HCT116 (cell line): Measurements from ENCODE around the gene ZNF483. TPM values are rescaled to one million over a fixed set of nuclear protein-coding genes. Genes with fewer than 3 reads are reported as not detected.

ENCODE experiments used
- ATAC-seq: fragments of 200-7000 bp; cut with Tn5 transposase; 2 replicates; pipeline ENCODE4 v1.9.1; 2020; ENCODE audit warnings: mild to moderate bottlenecking, moderate library complexity
- BruUV-seq: library from RNA; stranded (reverse); fragments of 400-500 nt; replicated peaks from 2 replicates; lab custom pipeline; 2021; lab: Mats Ljungman, UMichigan
- CTCF ChIA-PET: fragments of 300-600 bp; sonication (Branson Sonifier 250); formaldehyde crosslinking; loops from one replicate; lab custom pipeline; 2021; ENCODE audit warnings: antibody characterized with exemption; lab: Charles Lee
- POLR2A ChIA-PET: fragments of 300-600, 350-600 bp; sonication (Branson Sonifier 250); formaldehyde crosslinking; loops from one replicate; lab custom pipeline; 2021; ENCODE audit warnings: antibody characterized with exemption; lab: Charles Lee
- RAD21 ChIA-PET, 2 experiments: fragments of 300-600 bp; sonication (Branson Sonifier 250); formaldehyde crosslinking; loops; one replicate each; lab custom pipeline; 2023; ENCODE audit warnings: low total read pairs in 2 of 2; ENCODE audit not compliant: uncharacterized antibody in 2 of 2, unreplicated experiment in 2 of 2, low non-redundant PET in 1 of 2; lab: Charles Lee
- DNase-seq: peaks from one replicate; pipeline ENCODE4 v3.0.0-alpha.2; 2010; ENCODE audit warnings: low read depth, low spot score
- H2AFZ ChIP-seq: fragments of 200-600 bp; shearing (Covaris generic), sonication (generic); 2 replicates; pipeline ENCODE4 v1.6.1; 2017; ENCODE audit warnings: low read depth, mixed run types, mixed read lengths, antibody characterized with exemption, low read length; ENCODE audit not compliant: poor library complexity, severe bottlenecking
- H3K27ac ChIP-seq: 2 replicates; pipeline ENCODE4 v1.5.1; 2012; ENCODE audit warnings: low read depth, low read length
- H3K27me3 ChIP-seq: fragments of 200-600 bp; sonication (generic); 2 replicates; pipeline ENCODE4 v1.6.1; 2016; ENCODE audit warnings: mixed run types, low read length, mixed read lengths; ENCODE audit not compliant: insufficient read depth
- H3K36me3 ChIP-seq, 2 experiments: fragments of 200-500 bp in 1 of 2; fragments of 200-600 bp in 1 of 2; sonication (Bioruptor generic) in 1 of 2; sonication (generic) in 1 of 2; 2 replicates each; pipeline versions ENCODE4 v1.5.1 to v1.6.1; 2014 to 2016; ENCODE audit warnings: low read length in 2 of 2, inconsistent platforms in 1 of 2, mixed read lengths in 1 of 2, mixed run types in 1 of 2; ENCODE audit not compliant: insufficient read depth in 2 of 2, control insufficient read depth in 1 of 2
- H3K4me1 ChIP-seq, 2 experiments: fragments of 200-600 bp in 1 of 2; sonication (generic) in 1 of 2; 2 replicates each; pipeline versions ENCODE4 v1.5.1 to v1.6.1; 2012 to 2017; ENCODE audit warnings: low read length in 2 of 2, inconsistent platforms in 1 of 2, mild to moderate bottlenecking in 1 of 2, mixed read lengths in 1 of 2, mixed run types in 1 of 2, moderate library complexity in 1 of 2; ENCODE audit not compliant: insufficient read depth in 2 of 2, control insufficient read depth in 1 of 2
- H3K4me2 ChIP-seq: fragments of 200-600 bp; sonication (generic); 2 replicates; pipeline ENCODE4 v1.6.1; 2017; ENCODE audit warnings: mixed run types, low read length, mixed read lengths
- H3K4me3 ChIP-seq, 2 experiments: fragments of 200-600 bp in 1 of 2; sonication (generic) in 1 of 2; replicated peaks in 1 of 2; 2 replicates each; pipeline ENCODE4 v1.5.1; 2011 to 2016; ENCODE audit warnings: low read length in 2 of 2, control low read depth in 1 of 2, low read depth in 1 of 2, mild to moderate bottlenecking in 1 of 2, mixed read lengths in 1 of 2, mixed run types in 1 of 2
- H3K79me2 ChIP-seq: fragments of 200-600 bp; sonication (generic); 2 replicates; pipeline ENCODE4 v1.6.1; 2017; ENCODE audit warnings: mild to moderate bottlenecking, mixed run types, low read length, moderate library complexity, mixed read lengths; ENCODE audit not compliant: insufficient read depth
- H3K9ac ChIP-seq: fragments of 200-600 bp; sonication (generic); 2 replicates; pipeline ENCODE4 v1.6.1; 2016; ENCODE audit warnings: low read length, mixed read lengths
- H3K9me2 ChIP-seq: fragments of 200-600 bp; sonication (generic), shearing (Covaris generic); 2 replicates; pipeline ENCODE4 v1.6.1; 2017; ENCODE audit warnings: mixed run types, mild to moderate bottlenecking, moderate library complexity; ENCODE audit not compliant: insufficient read depth
- H3K9me3 ChIP-seq, 2 experiments: fragments of 200-500 bp in 1 of 2; fragments of 200-600 bp in 1 of 2; sonication (Bioruptor generic) in 1 of 2; sonication (generic) in 1 of 2; 2 replicates each; pipeline ENCODE4 v1.6.1; 2014 to 2017; ENCODE audit warnings: low read length in 2 of 2, mixed read lengths in 2 of 2, inconsistent platforms in 1 of 2, low read depth in 1 of 2, mild to moderate bottlenecking in 1 of 2, mixed run types in 1 of 2, moderate library complexity in 1 of 2; ENCODE audit not compliant: control insufficient read depth in 1 of 2, insufficient read depth in 1 of 2
- H4K20me1 ChIP-seq: fragments of 200-600 bp; sonication (generic), shearing (Covaris generic); 2 replicates; pipeline ENCODE4 v1.6.1; 2017; ENCODE audit warnings: mixed run types, mild to moderate bottlenecking, moderate library complexity; ENCODE audit not compliant: insufficient read depth
- CEBPB ChIP-seq: IDR thresholded peaks from 2 replicates; pipeline ENCODE4 v1.6.1; 2012; ENCODE audit warnings: low read depth
- EGR1 ChIP-seq: IDR thresholded peaks from 2 replicates; pipeline ENCODE4 v1.6.1; 2012; ENCODE audit warnings: low read depth
- ELF1 ChIP-seq: IDR thresholded peaks from 2 replicates; pipeline ENCODE4 v1.6.1; 2012; ENCODE audit warnings: low read depth, borderline replicate concordance
- EZH2 ChIP-seq: fragments of 200-600 bp; sonication (generic); IDR thresholded peaks from 2 replicates; pipeline ENCODE4 v1.6.1; 2017; ENCODE audit warnings: antibody characterized with exemption, mixed run types
- EZH2phosphoT487 ChIP-seq: fragments of 200-600 bp; IDR thresholded peaks from 2 replicates; pipeline ENCODE4 v1.6.1; 2018; ENCODE audit warnings: antibody characterized with exemption, borderline replicate concordance
- FOSL1 ChIP-seq: IDR thresholded peaks from 2 replicates; pipeline ENCODE4 v1.6.1; 2012; ENCODE audit warnings: low read depth
- JUND ChIP-seq: IDR thresholded peaks from 2 replicates; pipeline ENCODE4 v1.6.1; 2012
- SIN3A ChIP-seq: IDR thresholded peaks from 2 replicates; pipeline ENCODE4 v1.6.1; 2012; ENCODE audit warnings: low read depth
- SP1 ChIP-seq: IDR thresholded peaks from 2 replicates; pipeline ENCODE4 v1.6.1; 2012; ENCODE audit warnings: low read depth
- SRF ChIP-seq: IDR thresholded peaks from 2 replicates; pipeline ENCODE4 v1.6.1; 2012; ENCODE audit warnings: low read depth
- TCF7L2 ChIP-seq: IDR thresholded peaks from 2 replicates; pipeline ENCODE4 v1.7.0; 2011; ENCODE audit warnings: borderline replicate concordance, inconsistent platforms; ENCODE audit not compliant: insufficient read depth, insufficient read length; ENCODE audit errors: extremely low read depth
- YY1 ChIP-seq: IDR thresholded peaks from 2 replicates; pipeline ENCODE4 v1.6.1; 2011; ENCODE audit warnings: low read length, low read depth, moderate library complexity, mild to moderate bottlenecking; ENCODE audit not compliant: insufficient replicate concordance; ENCODE audit errors: extremely low read depth
- ZFX ChIP-seq: fragments of 450-650 bp; IDR thresholded peaks from 2 replicates; pipeline ENCODE4 v1.6.1; 2017
- intact Hi-C: fragments of 100-400 bp; cut with micrococcal nuclease; formaldehyde crosslinking; loops from 2 replicates; pipeline ENCODE4 v1.10.0; 2022
- total RNA-seq: library from RNA; stranded (reverse); gene quantifications from one replicate; pipeline ENCODE4 v1.2.1, GENCODE V29; 2021; ENCODE audit not compliant: unreplicated experiment
- TF ChIP-seq, protein P1 (sequence below): IDR thresholded peaks from 2 replicates; pipeline ENCODE4 v1.6.1; 2011; ENCODE audit warnings: mild to moderate bottlenecking, low read length, moderate library complexity; ENCODE audit not compliant: insufficient replicate concordance; ENCODE audit errors: extremely low read depth

The ZNF483 gene
- total RNA-seq, 1 experiment from 2014 or later = 5.0 TPM

DNA sequence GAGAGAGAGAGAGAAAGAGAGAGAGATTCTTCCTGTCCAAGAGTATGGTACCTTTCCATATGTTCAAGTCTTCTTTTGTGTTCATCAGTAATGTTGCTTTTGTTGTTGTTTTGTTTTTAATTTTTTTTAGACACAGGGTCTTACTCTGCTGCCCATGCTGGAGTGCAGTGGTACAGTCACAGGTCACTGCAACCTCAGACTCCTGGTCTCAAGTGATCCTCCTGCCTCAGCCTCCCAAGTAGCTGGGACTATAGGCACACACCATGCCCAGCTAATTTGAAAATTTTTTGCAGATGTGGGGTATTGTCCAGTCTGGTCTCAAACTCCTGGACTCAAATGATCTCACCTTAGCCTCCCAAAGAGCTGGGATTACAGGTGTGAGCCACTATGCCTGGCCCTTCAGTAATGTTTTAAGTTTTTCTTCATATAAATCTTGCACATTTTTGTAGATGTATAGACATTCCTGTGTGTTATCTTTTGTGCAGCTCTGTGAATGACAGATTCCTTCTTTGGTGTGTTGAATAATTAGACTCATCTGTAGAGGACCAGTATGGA lies 36.3 kb downstream of the ZNF483 start:
- H2AFZ ChIP-seq = no peak overlapping the region
- CTCF ChIA-PET = no interaction called here
- H3K27me3 ChIP-seq = no peaks in the 10 kb centered on the region
- BruUV-seq = no TSS peak
- no peaks in the 10 kb centered on the region for H4K20me1 ChIP-seq
- H3K9me2 ChIP-seq = no peaks in the 10 kb centered on the region
- intact Hi-C loops = no loop called here
- H3K4me3 ChIP-seq = no peak overlapping the region
- H3K27ac ChIP-seq = no peak overlapping the region
- no peak overlapping the region for H3K9ac ChIP-seq
- no peak overlapping the region for H3K4me2 ChIP-seq
- TF ChIP-seq SIN3A = no peak
- no peak for TF ChIP-seq ELF1
- no peak for TF ChIP-seq SP1
- no peak for TF ChIP-seq SRF
- TF ChIP-seq ZFX = no peak
- no peak for TF ChIP-seq CEBPB
- TF ChIP-seq YY1 = no peak
- TF ChIP-seq EZH2 = no peak
- TF ChIP-seq EGR1 = no peak
- TF ChIP-seq JUND = no peak
- TF ChIP-seq FOSL1 = no peak
- no peak for TF ChIP-seq TCF7L2
- TF ChIP-seq EZH2phosphoT487 = no peak
- TF ChIP-seq, protein P1, sequence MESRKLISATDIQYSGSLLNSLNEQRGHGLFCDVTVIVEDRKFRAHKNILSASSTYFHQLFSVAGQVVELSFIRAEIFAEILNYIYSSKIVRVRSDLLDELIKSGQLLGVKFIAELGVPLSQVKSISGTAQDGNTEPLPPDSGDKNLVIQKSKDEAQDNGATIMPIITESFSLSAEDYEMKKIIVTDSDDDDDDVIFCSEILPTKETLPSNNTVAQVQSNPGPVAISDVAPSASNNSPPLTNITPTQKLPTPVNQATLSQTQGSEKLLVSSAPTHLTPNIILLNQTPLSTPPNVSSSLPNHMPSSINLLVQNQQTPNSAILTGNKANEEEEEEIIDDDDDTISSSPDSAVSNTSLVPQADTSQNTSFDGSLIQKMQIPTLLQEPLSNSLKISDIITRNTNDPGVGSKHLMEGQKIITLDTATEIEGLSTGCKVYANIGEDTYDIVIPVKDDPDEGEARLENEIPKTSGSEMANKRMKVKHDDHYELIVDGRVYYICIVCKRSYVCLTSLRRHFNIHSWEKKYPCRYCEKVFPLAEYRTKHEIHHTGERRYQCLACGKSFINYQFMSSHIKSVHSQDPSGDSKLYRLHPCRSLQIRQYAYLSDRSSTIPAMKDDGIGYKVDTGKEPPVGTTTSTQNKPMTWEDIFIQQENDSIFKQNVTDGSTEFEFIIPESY = no peak
- POLR2A ChIA-PET = no interaction called here
- H3K79me2 ChIP-seq = no peaks in the 10 kb centered on the region
- RAD21 ChIA-PET = no interaction called here
- DNase-seq = no peak
- H3K9me3 ChIP-seq = no peaks in the 10 kb centered on the region; a peak in 1 of 4 replicates
- ATAC-seq = no peak
- peaks cover 6 to 16% of the 10 kb centered on the region in 2 experiments; a peak in 2 of 4 replicates for H3K36me3 ChIP-seq
- H3K4me1 ChIP-seq = no peaks in the 10 kb centered on the region
